Measurements from ENCODE around the gene UGT2A3.

GRCh38 chr4:68905939-68906779, 45.4 kb downstream of the UGT2A3 start:
- TF ChIP-seq CTCF (IDR thresholded peaks at IDR 0.05) (no peak), POLR2AphosphoS5 (IDR thresholded peaks at IDR 0.05) (no peak)
